ENCODE results near the gene IGFBP3. TPM values are rescaled to one million over a fixed set of nuclear protein-coding genes. Genes with fewer than 3 reads are reported as not detected.

IGFBP3 gene
- total RNA-seq, result 100 to 1,000 TPM in 1 of 4 donors, 10 to 100 TPM in 3; 81.4 to 203 (median 90.2) TPM

- Histone ChIP-seq H3K4me1 (peaks cover 7 to 31% of the 10 kb centered on the region in 2 donors), H3K27me3 (peaks cover 43 to 50% (median 45%) of the 10 kb centered on the region in 3 donors)
Observed at GRCh38 chr7:45920502-45921380, at the start of gene IGFBP3. TSS of gene IGFBP3 (minus strand) at chr7:45921272. CDS start at chr7:45921140, 132 bp downstream.

DNA sequence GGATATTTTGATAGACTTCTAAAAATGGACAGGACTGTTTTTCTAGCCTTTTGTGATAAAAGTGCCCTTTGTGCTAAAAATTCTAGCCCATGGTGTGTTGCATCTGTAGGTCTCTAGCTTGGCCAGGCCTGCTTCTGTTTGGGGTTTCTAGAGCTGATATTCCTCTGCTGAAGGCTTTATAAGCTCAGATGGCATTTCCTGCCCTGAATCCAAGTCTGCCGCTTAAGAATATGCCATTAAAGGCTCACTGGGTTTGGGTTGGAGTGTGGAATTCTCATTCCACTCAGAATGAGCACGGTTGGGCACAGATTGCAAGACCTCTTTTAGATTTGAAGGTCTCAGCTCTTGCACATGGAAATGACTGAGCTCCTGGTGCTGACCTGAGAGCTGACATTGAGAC, 49.4 kb upstream of the IGFBP3 start:
- Histone ChIP-seq H3K4me3 (no peak overlapping the region), H3K4me1 (no peaks in the 10 kb centered on the region), H3K27me3 (no peaks in the 10 kb centered on the region), H3K9me3 (no peaks in the 10 kb centered on the region), H3K27ac (no peak overlapping the region), H3K36me3 (no peaks in the 10 kb centered on the region)
- in situ Hi-C loops (cut with MboI; ENCODE audit: low sequenced_read_pairs in 4 of 4) (no loop called here), intact Hi-C loops (cut with DNase I; ENCODE audit: low total_unique reads) (no loop called here)
- no peak for DNase-seq
- no peak for ATAC-seq
- TF ChIP-seq POLR2A (IDR thresholded peaks at IDR 0.05), result no peak
- TF ChIP-seq CTCF (IDR thresholded peaks at IDR 0.05 in 4 of 5, conservative IDR thresholded peaks at IDR 0.05 in 1 of 5), result no peak

More at GRCh38 chr7:45920502-45921380, at the start of gene IGFBP3:
- peaks cover 0 to 12% of the 10 kb centered on the region in 2 donors for H3K36me3 ChIP-seq
- TF ChIP-seq CTCF (IDR thresholded peaks at IDR 0.05 in 4 of 5, conservative IDR thresholded peaks at IDR 0.05 in 1 of 5) (no peak), POLR2A (IDR thresholded peaks at IDR 0.05) (peak; percentile 11 to 66)
- intact Hi-C loops (cut with DNase I; ENCODE audit: low total_unique reads) (loop anchor here (10.0 kb wide), 3 partner anchors 434 to 864 kb away; no protein-coding TSS in a partner anchor), in situ Hi-C loops (cut with MboI; ENCODE audit: low sequenced_read_pairs in 4 of 4) (loop anchor here (5.0 to 10.0 kb wide), 4 partner anchors 434 to 1167 kb away; no protein-coding TSS in a partner anchor)
- peak within 1 kb of the TSS; percentile 47 to 64 (median 54) for H3K4me3 ChIP-seq
- no peaks in the 10 kb centered on the region for H3K9me3 ChIP-seq
- ATAC-seq, result peak; percentile 28 to 30
- no peak for DNase-seq
- peak within 1 kb of the TSS in 3 of 4 donors; percentile 36 to 55 (median 53) for H3K27ac ChIP-seq

DNA sequence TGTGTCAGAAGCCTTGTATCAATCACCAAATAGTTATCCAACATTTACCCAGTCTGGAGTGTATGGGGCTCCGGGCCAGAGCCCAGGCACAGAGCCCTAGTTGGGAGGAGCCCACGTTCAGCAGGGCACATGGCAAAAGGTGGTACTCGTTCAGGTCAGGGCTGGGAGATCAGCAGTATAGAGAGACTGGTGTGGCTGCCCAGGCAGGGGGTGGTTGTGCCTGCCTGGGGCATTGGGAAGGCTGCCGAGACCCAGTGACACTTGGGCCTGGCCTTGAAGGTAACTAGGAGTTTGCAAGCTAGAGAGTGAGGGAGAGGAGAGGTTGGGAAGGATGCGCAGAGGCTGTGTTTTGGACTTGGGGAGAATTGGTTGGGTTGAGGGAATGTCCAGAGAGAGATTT, 48.9 kb upstream of the IGFBP3 start:
- Histone ChIP-seq H3K27ac (no peak overlapping the region), H3K4me1 (no peaks in the 10 kb centered on the region), H3K27me3 (no peaks in the 10 kb centered on the region), H3K36me3 (no peaks in the 10 kb centered on the region), H3K9me3 (no peaks in the 10 kb centered on the region), H3K4me3 (no peak overlapping the region)
- intact Hi-C loops (cut with DNase I; ENCODE audit: low total_unique reads) (no loop called here), in situ Hi-C loops (cut with MboI; ENCODE audit: low sequenced_read_pairs in 4 of 4) (no loop called here)
- no peak for TF ChIP-seq CTCF (IDR thresholded peaks at IDR 0.05 in 4 of 5, conservative IDR thresholded peaks at IDR 0.05 in 1 of 5)
- no peak for TF ChIP-seq POLR2A (IDR thresholded peaks at IDR 0.05)
- DNase-seq, result no peak
- no peak for ATAC-seq

- Histone ChIP-seq H3K4me3 (no peak overlapping the region), H3K27ac (no peak overlapping the region), H3K27me3 (no peaks in the 10 kb centered on the region), H3K4me1 (no peaks in the 10 kb centered on the region), H3K9me3 (no peaks in the 10 kb centered on the region), H3K36me3 (no peaks in the 10 kb centered on the region)
- in situ Hi-C loops (cut with MboI; ENCODE audit: low sequenced_read_pairs in 4 of 4) (no loop called here), intact Hi-C loops (cut with DNase I; ENCODE audit: low total_unique reads) (no loop called here)
- DNase-seq (no peak), ATAC-seq (no peak)
- TF ChIP-seq CTCF (IDR thresholded peaks at IDR 0.05 in 4 of 5, conservative IDR thresholded peaks at IDR 0.05 in 1 of 5), result no peak
- no peak for TF ChIP-seq POLR2A (IDR thresholded peaks at IDR 0.05)
Observed at GRCh38 chr7:45968856-45969541, 47.9 kb upstream of the IGFBP3 start.

Measured in gastrocnemius medialis (tissue), 4 donors.